ENCODE data around the gene MRPS6. TPM values are rescaled to one million over a fixed set of nuclear protein-coding genes. Genes with fewer than 3 reads are reported as not detected.

Gene MRPS6
- total RNA-seq, 1 experiment from 2014 or later: 115 TPM

- DNase-seq (ENCODE audit: low spot score): no peak
- intact Hi-C loops (cut with micrococcal nuclease; ENCODE audit: unreplicated experiment): no loop called here
- H3K9me3 ChIP-seq (ENCODE audit: low read depth, low read length, poor library complexity, severe bottlenecking): no peaks in the 10 kb centered on the region
- H3K4me3 ChIP-seq (ENCODE audit: low read depth, low read length, poor library complexity, severe bottlenecking): no peak overlapping the region
- no peak overlapping the region for H3K27ac ChIP-seq (ENCODE audit: low read depth, low read length, poor library complexity, severe bottlenecking)
- no peaks in the 10 kb centered on the region for H3K4me1 ChIP-seq (ENCODE audit: insufficient read depth, low read length, poor library complexity, severe bottlenecking)
- ChIA-PET POLR2A (ENCODE audit: low non-redundant PET) (no interaction called here), CTCF (no interaction called here)
- TF ChIP-seq CTCF (conservative IDR thresholded peaks at IDR 0.05; ENCODE audit: low read depth, low read length): no peak
- no peak for TF ChIP-seq EZH2 (IDR thresholded peaks at IDR 0.05; ENCODE audit: borderline replicate concordance, low read depth, low read length, poor library complexity, severe bottlenecking)
- no peaks in the 10 kb centered on the region for H3K36me3 ChIP-seq (ENCODE audit: insufficient read depth, low read length, poor library complexity, severe bottlenecking)
- no peaks in the 10 kb centered on the region for H3K27me3 ChIP-seq (replicated peaks; ENCODE audit: insufficient read depth, low read depth, low read length, poor library complexity)
- no TSS peak for BruUV-seq (replicated peaks)
Observed at GRCh38 chr21:34181431-34182039, 108.2 kb downstream of the MRPS6 start.

- Histone ChIP-seq H3K4me3 (ENCODE audit: low read depth, low read length, poor library complexity, severe bottlenecking) (no peak overlapping the region), H3K9me3 (ENCODE audit: low read depth, low read length, poor library complexity, severe bottlenecking) (no peaks in the 10 kb centered on the region), H3K4me1 (ENCODE audit: insufficient read depth, low read length, poor library complexity, severe bottlenecking) (no peaks in the 10 kb centered on the region), H3K27ac (ENCODE audit: low read depth, low read length, poor library complexity, severe bottlenecking) (no peak overlapping the region), H3K27me3 (replicated peaks; ENCODE audit: insufficient read depth, low read depth, low read length, poor library complexity) (no peaks in the 10 kb centered on the region), H3K36me3 (ENCODE audit: insufficient read depth, low read length, poor library complexity, severe bottlenecking) (no peaks in the 10 kb centered on the region)
- TF ChIP-seq EZH2 (IDR thresholded peaks at IDR 0.05; ENCODE audit: borderline replicate concordance, low read depth, low read length, poor library complexity, severe bottlenecking): no peak
- TF ChIP-seq CTCF (conservative IDR thresholded peaks at IDR 0.05; ENCODE audit: low read depth, low read length): no peak
- intact Hi-C loops (cut with micrococcal nuclease; ENCODE audit: unreplicated experiment): no loop called here
- ChIA-PET POLR2A (ENCODE audit: low non-redundant PET) (no interaction called here), CTCF (no interaction called here)
- no TSS peak for BruUV-seq (replicated peaks)
- no peak for DNase-seq (ENCODE audit: low spot score)
Observed at GRCh38 chr21:34182436-34182835, 109.1 kb downstream of the MRPS6 start.

- H3K4me3 ChIP-seq (ENCODE audit: low read depth, low read length, poor library complexity, severe bottlenecking): no peak overlapping the region
- no peaks in the 10 kb centered on the region for H3K4me1 ChIP-seq (ENCODE audit: insufficient read depth, low read length, poor library complexity, severe bottlenecking)
- no peak for DNase-seq (ENCODE audit: low spot score)
- H3K27ac ChIP-seq (ENCODE audit: low read depth, low read length, poor library complexity, severe bottlenecking): no peak overlapping the region
- TF ChIP-seq CTCF (conservative IDR thresholded peaks at IDR 0.05; ENCODE audit: low read depth, low read length): no peak
- no peak for TF ChIP-seq EZH2 (IDR thresholded peaks at IDR 0.05; ENCODE audit: borderline replicate concordance, low read depth, low read length, poor library complexity, severe bottlenecking)
- H3K36me3 ChIP-seq (ENCODE audit: insufficient read depth, low read length, poor library complexity, severe bottlenecking): no peaks in the 10 kb centered on the region
- H3K9me3 ChIP-seq (ENCODE audit: low read depth, low read length, poor library complexity, severe bottlenecking): no peaks in the 10 kb centered on the region
- BruUV-seq (replicated peaks): no TSS peak
- intact Hi-C loops (cut with micrococcal nuclease; ENCODE audit: unreplicated experiment): no loop called here
- H3K27me3 ChIP-seq (replicated peaks; ENCODE audit: insufficient read depth, low read depth, low read length, poor library complexity): no peaks in the 10 kb centered on the region
- ChIA-PET CTCF (no interaction called here), POLR2A (ENCODE audit: low non-redundant PET) (no interaction called here)
Observed at GRCh38 chr21:34183331-34183928, 110.1 kb downstream of the MRPS6 start.
